ENCODE results near the gene CHRNA4.

Gene CHRNA4

GRCh38 chr20:63376283-63377250 is 15.4 kb upstream of the CHRNA4 start:
- DNase-seq, result no peak

- no peak for DNase-seq
These were observed 14.3 kb upstream of the CHRNA4 start for GRCh38 chr20:63375438-63375837.

- DNase-seq, result no peak
These were observed 13.4 kb upstream of the CHRNA4 start for GRCh38 chr20:63374504-63374903.

GRCh38 chr20:63373996-63374395 is 12.8 kb upstream of the CHRNA4 start:
- DNase-seq, result no peak

- no peak for DNase-seq
These were observed 12.1 kb upstream of the CHRNA4 start for GRCh38 chr20:63372971-63373885.

GRCh38 chr20:63371291-63371865 is 10.2 kb upstream of the CHRNA4 start:
- no peak for DNase-seq

GRCh38 chr20:63370618-63371187 is 9.6 kb upstream of the CHRNA4 start:
- DNase-seq, result no peak

GRCh38 chr20:63369724-63370617 is 8.8 kb upstream of the CHRNA4 start:
- no peak for DNase-seq

- no peak for DNase-seq
These were observed 7.9 kb upstream of the CHRNA4 start for GRCh38 chr20:63369024-63369530.

GRCh38 chr20:63368151-63368550 is 7.0 kb upstream of the CHRNA4 start:
- DNase-seq, result no peak

- DNase-seq, result no peak
These were observed 6.4 kb upstream of the CHRNA4 start for GRCh38 chr20:63367446-63368055.

- no peak for DNase-seq
These were observed 5.5 kb upstream of the CHRNA4 start for GRCh38 chr20:63366390-63367365.

GRCh38 chr20:63365601-63366389 is 4.6 kb upstream of the CHRNA4 start:
- no peak for DNase-seq

- no peak for DNase-seq
These were observed 3.8 kb upstream of the CHRNA4 start for GRCh38 chr20:63364801-63365585.

GRCh38 chr20:63363981-63364561 is 2.9 kb upstream of the CHRNA4 start:
- DNase-seq, result no peak

GRCh38 chr20:63363013-63363957 is 2.1 kb upstream of the CHRNA4 start:
- DNase-seq, result no peak

All from activated CD4-positive, alpha-beta T cell treated with anti-CD3 and anti-CD28 coated beads for 4 hours (primary cell).